ENCODE results near the gene NHLH1.
A peak's percentile ranks its signal among the peaks of the same experiment; 100 is the strongest.

The NHLH1 gene

GRCh38 chr1:160400223-160400645 lies 33.4 kb downstream of the NHLH1 start, which contains the start of gene VANGL2:
TSS of gene VANGL2 (plus strand) at chr1:160400564. CDS start at chr1:160415838, 15,274 bp downstream.
- DNase-seq (ENCODE audit: low read depth in 1 of 2, low spot score in 1 of 2): no peak
- TF ChIP-seq SPI1 (IDR thresholded peaks at IDR 0.05; ENCODE audit: borderline replicate concordance, low read depth): no peak
- TF ChIP-seq CTCF (IDR thresholded peaks at IDR 0.05; ENCODE audit: insufficient read depth, low read length): no peak
- no peak for TF ChIP-seq REST (IDR thresholded peaks at IDR 0.05; ENCODE audit: insufficient replicate concordance, low read depth)
- TF ChIP-seq GABPA (IDR thresholded peaks at IDR 0.05; ENCODE audit: low read depth): no peak
- TF ChIP-seq POLR2AphosphoS5 (IDR thresholded peaks at IDR 0.05; ENCODE audit: low read depth): no peak
- H3K4me3 ChIP-seq (replicated peaks; ENCODE audit: insufficient read depth, low read length): peak within 1 kb of the TSS; percentile 6; the same call in 1 of the 2 replicates
- peaks cover 20% of the 10 kb centered on the region for H3K27me3 ChIP-seq (ENCODE audit: insufficient read depth, poor library complexity, severe bottlenecking)
- H3K27ac ChIP-seq (replicated peaks): no peak within 1 kb of the TSS

- TF ChIP-seq GABPA (IDR thresholded peaks at IDR 0.05; ENCODE audit: low read depth): no peak
- no peak for TF ChIP-seq CTCF (IDR thresholded peaks at IDR 0.05; ENCODE audit: insufficient read depth, low read length)
- TF ChIP-seq SPI1 (IDR thresholded peaks at IDR 0.05; ENCODE audit: borderline replicate concordance, low read depth): no peak
- TF ChIP-seq REST (IDR thresholded peaks at IDR 0.05; ENCODE audit: insufficient replicate concordance, low read depth): no peak
- TF ChIP-seq POLR2AphosphoS5 (IDR thresholded peaks at IDR 0.05; ENCODE audit: low read depth): no peak
- no peak overlapping the region for H3K27ac ChIP-seq (replicated peaks)
- H3K4me3 ChIP-seq (replicated peaks; ENCODE audit: insufficient read depth, low read length): peak overlapping the region; percentile 6; the same call in 1 of the 2 replicates
- H3K27me3 ChIP-seq (ENCODE audit: insufficient read depth, poor library complexity, severe bottlenecking): peaks cover 20% of the 10 kb centered on the region
- DNase-seq (ENCODE audit: low read depth in 1 of 2, low spot score in 1 of 2): no peak
Observed at GRCh38 chr1:160400646-160401486, 34.0 kb downstream of the NHLH1 start.

GRCh38 chr1:160401487-160401805 lies 34.6 kb downstream of the NHLH1 start:
- no peak overlapping the region for H3K4me3 ChIP-seq (replicated peaks; ENCODE audit: insufficient read depth, low read length)
- TF ChIP-seq SPI1 (IDR thresholded peaks at IDR 0.05; ENCODE audit: borderline replicate concordance, low read depth) (no peak), REST (IDR thresholded peaks at IDR 0.05; ENCODE audit: insufficient replicate concordance, low read depth) (no peak), POLR2AphosphoS5 (IDR thresholded peaks at IDR 0.05; ENCODE audit: low read depth) (no peak), CTCF (IDR thresholded peaks at IDR 0.05; ENCODE audit: insufficient read depth, low read length) (no peak), GABPA (IDR thresholded peaks at IDR 0.05; ENCODE audit: low read depth) (no peak)
- H3K27ac ChIP-seq (replicated peaks): no peak overlapping the region
- peaks cover 20% of the 10 kb centered on the region for H3K27me3 ChIP-seq (ENCODE audit: insufficient read depth, poor library complexity, severe bottlenecking)
- no peak for DNase-seq (ENCODE audit: low read depth in 1 of 2, low spot score in 1 of 2)

Measured in HL-60 (cell line).